ENCODE measurements around the gene STX5. TPM values are rescaled to one million over a fixed set of nuclear protein-coding genes. Genes with fewer than 3 reads are reported as not detected.
A peak's percentile ranks its signal among the peaks of the same experiment; 100 is the strongest.
"Not testable (repeated sequence)": the region's sequence is repeated elsewhere in the genome, so short reads cannot be mapped to it uniquely, and the experiment has no call there.

Gene STX5
- total RNA-seq, 2 donors from 2014 or later, result 15.2 to 24.7 TPM

DNA sequence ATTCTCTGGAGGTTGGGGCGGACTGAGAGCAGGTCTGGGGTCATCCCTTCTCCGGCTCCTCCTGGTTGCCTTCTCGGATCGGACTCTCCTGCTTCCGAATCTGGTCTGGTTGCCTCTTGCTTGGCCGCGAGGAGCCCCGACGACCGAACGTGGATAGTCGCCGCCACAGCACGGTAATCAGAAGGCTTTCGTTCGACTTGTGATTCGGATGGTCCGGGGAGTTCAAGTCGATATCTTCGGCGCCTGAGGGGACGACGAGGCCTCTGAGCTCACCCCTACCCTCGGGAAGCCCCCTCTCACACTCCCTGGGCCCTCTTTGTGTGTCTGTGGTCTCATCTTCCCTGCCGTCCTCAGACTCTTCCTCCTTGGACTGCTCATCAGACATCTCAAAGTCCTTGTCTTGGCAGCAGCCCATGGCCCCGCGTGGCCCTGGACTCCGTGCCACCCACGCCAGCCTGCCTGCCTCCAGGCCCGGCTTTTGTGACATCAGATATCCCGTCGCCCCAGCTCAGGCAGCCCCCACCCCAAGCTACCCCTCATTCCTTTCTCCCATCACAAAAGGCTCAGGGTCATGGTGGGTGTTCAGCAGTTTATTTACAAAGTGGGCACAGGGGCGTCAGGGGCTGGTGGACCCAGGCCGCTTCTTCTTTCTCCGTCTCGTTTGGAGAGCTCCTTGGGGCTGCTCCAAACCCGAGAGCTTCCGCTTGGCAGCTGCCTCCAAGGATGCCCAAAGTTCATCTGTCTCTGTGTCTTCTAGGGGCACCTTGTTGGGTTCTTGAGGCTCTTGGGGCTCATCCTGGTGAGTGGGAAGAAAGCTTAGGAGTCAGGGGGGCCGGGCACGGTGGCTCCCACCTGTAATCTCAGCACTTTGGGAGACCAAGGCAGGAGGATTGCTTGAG lies 734 bp upstream of the STX5 start, which contains the start of gene TEX54:
TEX54 (minus strand) TSS at position 506 of the 899 bp plus-strand sequence.
- H3K4me3 ChIP-seq, result peak within 1 kb of the TSS; percentile 92 to 93
- peaks cover 0 to 40% of the 10 kb centered on the region in 2 donors for H3K4me1 ChIP-seq
- H3K36me3 ChIP-seq, result peaks cover 29% of the 10 kb centered on the region
- no peaks in the 10 kb centered on the region for H3K9me3 ChIP-seq
- no peak for DNase-seq (ENCODE audit: low spot score)
- no peaks in the 10 kb centered on the region for H3K27me3 ChIP-seq
- TF ChIP-seq, protein P1, sequence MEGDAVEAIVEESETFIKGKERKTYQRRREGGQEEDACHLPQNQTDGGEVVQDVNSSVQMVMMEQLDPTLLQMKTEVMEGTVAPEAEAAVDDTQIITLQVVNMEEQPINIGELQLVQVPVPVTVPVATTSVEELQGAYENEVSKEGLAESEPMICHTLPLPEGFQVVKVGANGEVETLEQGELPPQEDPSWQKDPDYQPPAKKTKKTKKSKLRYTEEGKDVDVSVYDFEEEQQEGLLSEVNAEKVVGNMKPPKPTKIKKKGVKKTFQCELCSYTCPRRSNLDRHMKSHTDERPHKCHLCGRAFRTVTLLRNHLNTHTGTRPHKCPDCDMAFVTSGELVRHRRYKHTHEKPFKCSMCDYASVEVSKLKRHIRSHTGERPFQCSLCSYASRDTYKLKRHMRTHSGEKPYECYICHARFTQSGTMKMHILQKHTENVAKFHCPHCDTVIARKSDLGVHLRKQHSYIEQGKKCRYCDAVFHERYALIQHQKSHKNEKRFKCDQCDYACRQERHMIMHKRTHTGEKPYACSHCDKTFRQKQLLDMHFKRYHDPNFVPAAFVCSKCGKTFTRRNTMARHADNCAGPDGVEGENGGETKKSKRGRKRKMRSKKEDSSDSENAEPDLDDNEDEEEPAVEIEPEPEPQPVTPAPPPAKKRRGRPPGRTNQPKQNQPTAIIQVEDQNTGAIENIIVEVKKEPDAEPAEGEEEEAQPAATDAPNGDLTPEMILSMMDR (IDR thresholded peaks at IDR 0.05), result no peak
- peak within 1 kb of the TSS; percentile 96 to 98 for H3K27ac ChIP-seq

DNA sequence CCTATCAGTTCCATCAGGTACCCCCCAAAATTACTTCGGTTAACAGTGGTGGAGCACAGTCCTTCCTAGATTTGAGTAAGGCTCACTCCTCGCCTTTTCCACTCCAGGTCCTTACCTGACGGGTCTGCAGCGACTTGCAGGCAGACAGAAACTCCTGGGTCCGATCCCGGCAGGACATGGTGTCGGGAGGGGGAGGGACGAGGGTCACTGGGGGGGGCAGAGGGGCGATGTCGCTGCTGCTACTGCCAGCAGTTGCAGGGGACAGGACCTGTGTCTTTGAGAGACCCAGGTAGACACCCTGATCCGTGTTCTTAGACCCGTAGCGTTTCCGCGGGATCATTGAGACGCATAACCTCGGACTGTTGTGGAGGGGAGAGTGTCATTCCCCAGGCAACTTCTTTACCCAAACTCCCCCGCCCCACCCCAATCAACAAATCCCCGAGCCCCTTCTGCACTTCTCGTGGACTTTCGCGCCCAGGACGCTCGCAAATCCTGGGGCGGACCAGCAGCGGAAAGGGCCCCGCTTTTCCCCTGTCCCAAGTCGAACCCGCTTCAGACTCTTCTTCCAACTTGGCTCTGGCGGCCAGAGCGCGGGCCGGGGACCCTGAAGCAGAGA lies 839 bp downstream of the STX5 start:
- H3K4me1 ChIP-seq, result peaks cover 0 to 40% of the 10 kb centered on the region in 2 donors
- no peaks in the 10 kb centered on the region for H3K9me3 ChIP-seq
- peak overlapping the region; percentile 92 to 93 for H3K4me3 ChIP-seq
- TF ChIP-seq, protein P1 (IDR thresholded peaks at IDR 0.05), result no peak
- H3K36me3 ChIP-seq, result peaks cover 44% of the 10 kb centered on the region
- H3K27me3 ChIP-seq, result no peaks in the 10 kb centered on the region
- H3K27ac ChIP-seq, result peak overlapping the region; percentile 96 to 98
- DNase-seq (ENCODE audit: low spot score), result no peak

DNA sequence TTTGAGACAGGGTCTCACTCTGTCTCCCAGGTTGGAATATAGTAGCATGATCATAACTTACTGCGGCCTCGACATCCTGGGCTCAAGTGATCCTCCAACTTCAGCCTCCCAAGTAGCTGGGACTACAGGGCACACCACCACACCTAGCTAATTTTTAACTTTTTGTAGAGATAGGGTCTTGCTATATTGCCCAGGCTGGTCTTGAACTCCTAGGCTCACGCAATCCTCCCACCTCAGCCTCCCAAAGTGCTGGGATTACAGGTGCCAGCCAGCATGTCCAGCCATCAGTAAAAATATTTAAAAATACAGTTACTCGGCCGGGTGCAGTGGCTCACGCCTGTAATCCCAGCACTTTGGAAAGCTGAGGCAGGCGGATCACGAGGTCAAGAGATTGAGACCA lies 3.7 kb downstream of the STX5 start:
- H3K4me3 ChIP-seq; H3K27me3 ChIP-seq; H3K27ac ChIP-seq; DNase-seq (ENCODE audit: low spot score); H3K9me3 ChIP-seq: not testable (repeated sequence)
- Histone ChIP-seq H3K4me1 (peaks cover 0 to 29% of the 10 kb centered on the region in 2 donors), H3K36me3 (peaks cover 48% of the 10 kb centered on the region)

DNA sequence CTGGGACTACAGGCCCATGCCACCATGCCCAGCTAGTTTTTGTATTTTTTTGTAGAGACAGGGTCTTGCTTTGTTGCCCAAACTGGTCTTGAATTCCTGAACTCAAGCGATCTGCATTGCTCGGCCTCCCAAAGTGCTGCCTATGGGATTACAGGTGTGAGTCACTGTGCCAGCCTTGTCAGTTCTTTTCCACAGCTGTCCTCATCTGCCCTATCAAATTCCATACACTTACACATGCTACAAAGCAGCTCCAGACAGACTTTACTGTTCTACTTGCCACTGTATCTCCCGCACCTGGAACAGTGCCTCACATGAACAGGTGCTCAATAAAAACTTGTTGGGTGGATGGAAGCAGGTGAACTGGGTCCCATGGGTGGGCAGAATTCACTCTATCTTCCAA lies 8.2 kb downstream of the STX5 start:
- Histone ChIP-seq H3K27me3 (no peaks in the 10 kb centered on the region), H3K9me3 (no peaks in the 10 kb centered on the region), H3K27ac (no peak overlapping the region), H3K4me1 (no peaks in the 10 kb centered on the region), H3K36me3 (peaks cover 86% of the 10 kb centered on the region), H3K4me3 (no peak overlapping the region)
- no peak for DNase-seq (ENCODE audit: low spot score)
- TF ChIP-seq, protein P1 (IDR thresholded peaks at IDR 0.05), result no peak

DNA sequence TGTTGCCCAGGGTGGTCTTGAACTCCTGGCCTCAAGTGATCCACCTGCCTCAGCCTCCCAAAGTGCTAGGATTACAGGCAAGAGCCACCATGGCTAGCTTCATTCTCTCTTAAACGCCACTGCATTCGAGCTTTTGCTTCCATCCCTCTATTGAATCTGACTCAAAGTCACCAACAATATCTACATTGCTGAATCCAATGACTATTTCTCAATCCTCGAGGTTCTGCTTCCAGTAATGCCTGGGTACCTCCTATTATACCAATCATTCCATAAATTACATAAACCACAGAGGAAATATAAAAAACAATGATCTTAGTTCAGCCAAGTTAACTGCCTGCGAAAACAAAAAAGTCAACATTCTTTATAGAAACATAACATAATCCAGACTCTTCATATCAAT lies 14.7 kb downstream of the STX5 start:
- TF ChIP-seq, protein P1 (IDR thresholded peaks at IDR 0.05), result no peak
- no peak for DNase-seq (ENCODE audit: low spot score)
- Histone ChIP-seq H3K36me3 (peaks cover 52% of the 10 kb centered on the region), H3K9me3 (no peaks in the 10 kb centered on the region), H3K4me1 (no peaks in the 10 kb centered on the region), H3K27me3 (no peaks in the 10 kb centered on the region), H3K4me3 (no peak overlapping the region), H3K27ac (no peak overlapping the region)

DNA sequence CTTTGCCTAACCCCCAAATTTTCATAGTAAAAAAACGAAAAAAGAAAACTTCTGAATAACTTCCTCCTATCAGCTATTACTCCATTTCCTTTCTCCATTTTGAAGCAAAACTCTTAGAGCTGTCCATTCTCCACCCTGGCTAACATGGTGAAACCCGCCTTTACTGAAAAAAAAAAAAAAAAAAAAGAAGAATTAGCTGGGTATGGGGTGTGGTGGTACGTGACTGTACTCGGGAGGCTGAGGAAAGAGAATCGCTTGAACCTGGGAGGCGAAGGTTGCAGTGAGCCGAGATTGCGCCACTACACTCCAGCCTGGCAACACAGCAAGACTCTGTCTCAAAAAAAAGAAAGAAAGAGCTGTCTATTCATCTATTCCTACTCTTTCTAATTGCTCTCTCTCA lies 15.3 kb downstream of the STX5 start:
- TF ChIP-seq, protein P1 (IDR thresholded peaks at IDR 0.05), result no peak
- Histone ChIP-seq H3K27ac (no peak overlapping the region), H3K4me1 (no peaks in the 10 kb centered on the region), H3K9me3 (no peaks in the 10 kb centered on the region), H3K36me3 (peaks cover 46% of the 10 kb centered on the region), H3K27me3 (no peaks in the 10 kb centered on the region), H3K4me3 (no peak overlapping the region)
- no peak for DNase-seq (ENCODE audit: low spot score)
